H9 (cell line): ENCODE measurements around the gene SNTG2. TPM values are rescaled to one million over a fixed set of nuclear protein-coding genes. Genes with fewer than 3 reads are reported as not detected.

Experiments used
- DNase-seq: peaks from one replicate; pipeline ENCODE4 v3.0.0-alpha.2; 2017
- H2AFZ ChIP-seq: one replicate; pipeline ENCODE4 v1.6.1; 2013; ENCODE audit warnings: mild to moderate bottlenecking, low read length, control low read depth, moderate library complexity
- H2AK5ac ChIP-seq: 2 replicates; pipeline ENCODE4 v1.6.1; 2013; ENCODE audit warnings: low read length, control low read depth, mixed read lengths; ENCODE audit not compliant: insufficient read length
- H2BK120ac ChIP-seq: one replicate; pipeline ENCODE4 v1.6.1; 2013; ENCODE audit warnings: low read depth, mild to moderate bottlenecking, low read length, control low read depth, inconsistent platforms; ENCODE audit not compliant: poor library complexity, severe bottlenecking
- H2BK12ac ChIP-seq: 2 replicates; pipeline ENCODE4 v1.6.1; 2013; ENCODE audit warnings: low read length, control low read depth, mixed read lengths, low read depth; ENCODE audit not compliant: insufficient read length
- H2BK15ac ChIP-seq: 2 replicates; pipeline ENCODE4 v1.6.1; 2013; ENCODE audit warnings: low read depth, low read length, control low read depth
- H2BK20ac ChIP-seq: one replicate; pipeline ENCODE4 v1.6.1; 2013; ENCODE audit warnings: low read depth, mild to moderate bottlenecking, low read length, control low read depth, inconsistent platforms; ENCODE audit not compliant: poor library complexity, severe bottlenecking
- H2BK5ac ChIP-seq: 2 replicates; pipeline ENCODE4 v1.6.1; 2013; ENCODE audit warnings: low read length, control low read depth, mixed read lengths; ENCODE audit not compliant: insufficient read length
- H3K14ac ChIP-seq: 2 replicates; pipeline ENCODE4 v1.6.1; 2013; ENCODE audit warnings: low read length, control low read depth; ENCODE audit not compliant: insufficient read depth
- H3K18ac ChIP-seq: 2 replicates; pipeline ENCODE4 v1.6.1; 2013; ENCODE audit warnings: low read depth, mild to moderate bottlenecking, mixed read lengths, low read length, control low read depth; ENCODE audit not compliant: insufficient read length
- H3K23ac ChIP-seq: 2 replicates; pipeline ENCODE4 v1.6.1; 2013; ENCODE audit warnings: low read length, control low read depth, mixed read lengths, low read depth; ENCODE audit not compliant: insufficient read length
- H3K23me2 ChIP-seq: 2 replicates; pipeline ENCODE4 v1.6.1; 2013; ENCODE audit warnings: low read depth, mild to moderate bottlenecking, mixed read lengths, low read length, control low read depth; ENCODE audit not compliant: insufficient read length, poor library complexity, severe bottlenecking
- H3K27ac ChIP-seq: 2 replicates; pipeline ENCODE4 v1.5.1; 2013; ENCODE audit warnings: low read length, control low read depth, mixed read lengths, low read depth; ENCODE audit not compliant: insufficient read length
- H3K27me3 ChIP-seq: 2 replicates; pipeline ENCODE4 v1.6.1; 2013; ENCODE audit warnings: low read length, control low read depth, inconsistent platforms; ENCODE audit not compliant: insufficient read depth
- H3K4ac ChIP-seq: 2 replicates; pipeline ENCODE4 v1.6.1; 2013; ENCODE audit warnings: low read depth, mild to moderate bottlenecking, control low read depth, inconsistent platforms, low read length, moderate library complexity
- H3K4me1 ChIP-seq: 2 replicates; pipeline ENCODE4 v1.6.1; 2013; ENCODE audit warnings: low read length, control low read depth, inconsistent platforms; ENCODE audit not compliant: insufficient read depth
- H3K4me2 ChIP-seq: 2 replicates; pipeline ENCODE4 v1.6.1; 2013; ENCODE audit warnings: low read length, control low read depth, mixed read lengths; ENCODE audit not compliant: insufficient read length, insufficient read depth
- H3K56ac ChIP-seq: 2 replicates; pipeline ENCODE4 v1.6.1; 2013; ENCODE audit warnings: low read depth, mild to moderate bottlenecking, mixed read lengths, low read length, control low read depth; ENCODE audit not compliant: insufficient read length
- H3K79me1 ChIP-seq: 2 replicates; pipeline ENCODE4 v1.6.1; 2013; ENCODE audit warnings: low read depth, mild to moderate bottlenecking, moderate library complexity, low read length, control low read depth, inconsistent platforms; ENCODE audit not compliant: insufficient read depth, poor library complexity, severe bottlenecking
- H3K79me2 ChIP-seq: 2 replicates; pipeline ENCODE4 v1.6.1; 2013; ENCODE audit warnings: low read length, control low read depth, inconsistent platforms; ENCODE audit not compliant: insufficient read depth
- H3K9ac ChIP-seq: 2 replicates; pipeline ENCODE4 v1.6.1; 2013; ENCODE audit warnings: low read length, control low read depth, mixed read lengths; ENCODE audit not compliant: insufficient read length; ENCODE audit errors: extremely low read depth
- H3K9me3 ChIP-seq: one replicate; pipeline ENCODE4 v1.6.1; 2013; ENCODE audit warnings: low read depth, low read length, inconsistent platforms; ENCODE audit not compliant: control insufficient read depth
- H3T11ph ChIP-seq: one replicate; pipeline ENCODE4 v1.6.1; 2013; ENCODE audit warnings: mild to moderate bottlenecking, low read length, control low read depth, inconsistent platforms
- H4K20me1 ChIP-seq: one replicate; pipeline ENCODE4 v1.6.1; 2013; ENCODE audit not compliant: control insufficient read depth, insufficient read length, insufficient read depth
- H4K5ac ChIP-seq: 2 replicates; pipeline ENCODE4 v1.6.1; 2013; ENCODE audit warnings: low read depth, mild to moderate bottlenecking, mixed read lengths, low read length, control low read depth; ENCODE audit not compliant: insufficient read length
- H4K8ac ChIP-seq: replicated peaks from 2 replicates; pipeline ENCODE4 v1.6.1; 2013; ENCODE audit warnings: low read length, control low read depth, mixed read lengths, low read depth; ENCODE audit not compliant: insufficient read length
- H4K91ac ChIP-seq: 2 replicates; pipeline ENCODE4 v1.6.1; 2013; ENCODE audit warnings: low read depth, mild to moderate bottlenecking, moderate library complexity, mixed read lengths, low read length, control low read depth; ENCODE audit not compliant: insufficient read length
- H3K27ac Mint-ChIP-seq, 3 experiments: 2 replicates in 2 of 3; 3 replicates in 1 of 3; pipeline ENCODE4 v1.8.0; 2020 to 2021; ENCODE audit warnings: mixed read lengths in 3 of 3, mild to moderate bottlenecking in 1 of 3, moderate library complexity in 1 of 3
- H3K27me3 Mint-ChIP-seq: 2 replicates; pipeline ENCODE4 v1.8.0; 2021; ENCODE audit warnings: low read depth, mild to moderate bottlenecking, moderate library complexity, mixed read lengths
- H3K36me3 Mint-ChIP-seq, 3 experiments: 2 replicates in 2 of 3; 3 replicates in 1 of 3; pipeline ENCODE4 v1.8.0; 2020 to 2021; ENCODE audit warnings: low read depth in 3 of 3, mixed read lengths in 3 of 3; ENCODE audit not compliant: insufficient read depth in 1 of 3
- H3K4me1 Mint-ChIP-seq, 2 experiments: 2 replicates each; pipeline ENCODE4 v1.8.0; 2020; ENCODE audit warnings: mixed read lengths in 2 of 2
- H3K4me3 Mint-ChIP-seq, 2 experiments: 2 replicates in 1 of 2; 3 replicates in 1 of 2; pipeline ENCODE4 v1.8.0; 2020 to 2021; ENCODE audit warnings: mild to moderate bottlenecking in 2 of 2, mixed read lengths in 2 of 2, moderate library complexity in 1 of 2
- H3K9me3 Mint-ChIP-seq, 2 experiments: 2 replicates in 1 of 2; 3 replicates in 1 of 2; pipeline ENCODE4 v1.8.0; 2020; ENCODE audit warnings: mild to moderate bottlenecking in 2 of 2, mixed read lengths in 2 of 2, moderate library complexity in 1 of 2
- CTCF ChIP-seq: fragments of 200-600 bp; sonication (generic); conservative IDR thresholded peaks from 3 replicates; pipeline ENCODE4 v1.8.0; 2021; ENCODE audit warnings: antibody characterized with exemption, mild to moderate bottlenecking
- WGBS: extraction: QIAGEN DNeasy Blood & Tissue Kit; methylation state at CpG from one replicate; pipeline ENCODE4 v1.1.7; 2013; ENCODE audit warnings: missing lambda C conversion rate, low lambda C conversion rate, mixed read lengths; ENCODE audit not compliant: insufficient read length; ENCODE audit errors: extremely low coverage; 5-methylcytosine and 5-hydroxymethylcytosine counted together
- total RNA-seq: library from RNA; stranded (reverse); gene quantifications from 2 replicates; pipeline ENCODE4 v1.2.1, GENCODE V29; 2021

The SNTG2 gene
- total RNA-seq, 1 experiment from 2014 or later: 13.2 TPM

GRCh38 chr2:1032030-1032429 lies 81.4 kb downstream of the SNTG2 start:
- Histone ChIP-seq H2AK5ac (no peak overlapping the region), H2BK15ac (no peak overlapping the region), H3K27me3 (no peaks in the 10 kb centered on the region), H3K14ac (no peak overlapping the region), H2BK5ac (no peak overlapping the region), H2AFZ (no peak overlapping the region), H3K23ac (no peak overlapping the region), H3K23me2 (no peaks in the 10 kb centered on the region), H3K9me3 (no peaks in the 10 kb centered on the region), H4K8ac (no peak overlapping the region), H3K56ac (no peak overlapping the region), H4K91ac (no peak overlapping the region), H4K20me1 (no peaks in the 10 kb centered on the region), H3K27ac (no peak overlapping the region), H3K9ac (no peak overlapping the region), H2BK120ac (no peak overlapping the region), H3K4ac (no peak overlapping the region), H3K18ac (no peak overlapping the region), H2BK12ac (no peak overlapping the region), H3K79me2 (peaks cover 3% of the 10 kb centered on the region; the same call in 1 of the 2 replicates), H3K4me2 (no peak overlapping the region), H2BK20ac (no peak overlapping the region), H3T11ph (no peak overlapping the region), H4K5ac (no peak overlapping the region), H3K79me1 (no peaks in the 10 kb centered on the region), H3K4me1 (peaks cover 7% of the 10 kb centered on the region)
- Mint-ChIP-seq H3K27me3 (peaks cover 2% of the 10 kb centered on the region; the same call in 1 of the 2 replicates), H3K9me3 (peaks cover 4 to 11% of the 10 kb centered on the region in 2 experiments; a peak in 4 of 5 replicates), H3K27ac (no peak overlapping the region), H3K4me1 (peaks cover 32 to 47% of the 10 kb centered on the region in 2 experiments), H3K4me3 (no peak overlapping the region), H3K36me3 (peaks cover 7 to 14% (median 8%) of the 10 kb centered on the region in 3 experiments)
- no peak for DNase-seq
- no CpG with 5 or more reads among the region's 13 CpGs for WGBS
- no peak for TF ChIP-seq CTCF
